Choroid plexus epithelial cell (primary cell): ENCODE results near the gene HNRNPA1.
A peak's percentile ranks its signal among the peaks of the same experiment; 100 is the strongest.
"Not testable (repeated sequence)": the region's sequence is repeated elsewhere in the genome, so short reads cannot be mapped to it uniquely, and the experiment has no call there.

Experiments used
- DNase-seq: peaks from one replicate; pipeline ENCODE4 v3.0.0-alpha.2; 2010; ENCODE audit warnings: low read depth
- H3K4me3 ChIP-seq: 2 replicates; pipeline ENCODE4 v1.5.1; 2011; ENCODE audit warnings: low read depth, mild to moderate bottlenecking, control low read depth, low read length, moderate library complexity
- CTCF ChIP-seq: conservative IDR thresholded peaks from 2 replicates; pipeline ENCODE4 v1.5.1; 2011; ENCODE audit warnings: low read depth, mild to moderate bottlenecking, control low read depth, inconsistent platforms, low read length, moderate library complexity

Gene HNRNPA1

GRCh38 chr12:54280468-54281260 is at the start of gene HNRNPA1:
TSS of gene HNRNPA1 (plus strand) at chr12:54280726. CDS start at chr12:54280808, 82 bp downstream.
- DNase-seq: peak; percentile 100
- TF ChIP-seq CTCF: no peak
- H3K4me3 ChIP-seq: peak within 1 kb of the TSS; percentile 95

GRCh38 chr12:54231269-54231668 is 49.3 kb upstream of the HNRNPA1 start:
- not testable (repeated sequence) for DNase-seq, H3K4me3 ChIP-seq

GRCh38 chr12:54232790-54233189 is 47.7 kb upstream of the HNRNPA1 start:
- TF ChIP-seq CTCF: peak; percentile 38
- DNase-seq: peak; percentile 70
- H3K4me3 ChIP-seq: no peak overlapping the region

- no peak overlapping the region for H3K4me3 ChIP-seq
- no peak for DNase-seq
- no peak for TF ChIP-seq CTCF
Observed at GRCh38 chr12:54238531-54238930, 42.0 kb upstream of the HNRNPA1 start.

- H3K4me3 ChIP-seq: no peak overlapping the region
- no peak for DNase-seq
- no peak for TF ChIP-seq CTCF
Observed at GRCh38 chr12:54239620-54240019, 40.9 kb upstream of the HNRNPA1 start.

- no peak overlapping the region for H3K4me3 ChIP-seq
- no peak for DNase-seq
- no peak for TF ChIP-seq CTCF
Observed at GRCh38 chr12:54240129-54240528, 40.4 kb upstream of the HNRNPA1 start.

GRCh38 chr12:54240971-54241588 is 39.4 kb upstream of the HNRNPA1 start:
- no peak overlapping the region for H3K4me3 ChIP-seq
- no peak for TF ChIP-seq CTCF
- no peak for DNase-seq
